ENCODE measurements around the gene ZMIZ1.

Gene ZMIZ1

DNA sequence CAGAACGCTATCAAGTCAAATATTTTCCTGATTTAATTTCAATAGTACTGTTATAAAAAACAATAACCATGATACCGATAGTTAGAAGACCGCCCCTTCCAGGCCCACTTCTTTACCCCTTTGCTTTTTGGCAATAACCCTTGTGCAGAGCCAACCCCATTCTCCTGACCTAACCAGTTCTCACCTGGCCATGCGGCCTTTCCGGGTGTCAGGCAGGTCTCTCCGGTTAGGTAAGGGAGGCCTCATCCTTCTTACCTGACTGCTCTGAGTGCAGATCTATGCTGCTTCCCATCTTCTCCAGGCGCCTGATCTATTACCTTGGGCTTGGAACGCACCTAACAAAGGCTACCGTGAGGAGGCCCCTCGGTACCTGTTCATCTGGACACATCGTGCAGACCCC, 26.6 kb downstream of the ZMIZ1 start:
- Histone ChIP-seq H3K4me1 (ENCODE audit: control insufficient read depth in 1 of 2, insufficient read depth in 2 of 2, low read length in 2 of 2) (peaks cover 12 to 26% of the 10 kb centered on the region in 2 experiments), H3K79me1 (ENCODE audit: low read length) (no peaks in the 10 kb centered on the region), H3K23ac (ENCODE audit: low read length) (no peak overlapping the region), H4K8ac (ENCODE audit: low read depth, low read length) (no peak overlapping the region), H3K79me2 (ENCODE audit: control insufficient read depth, insufficient read depth, low read length, poor library complexity) (peaks cover 54% of the 10 kb centered on the region), H3K4me2 (ENCODE audit: low read length) (no peak overlapping the region), H2AFZ (ENCODE audit: insufficient read depth, low read length, poor library complexity) (no peak overlapping the region), H2AK5ac (ENCODE audit: low read length) (no peak overlapping the region), H3K36me3 (ENCODE audit: control insufficient read depth in 1 of 2, insufficient read depth in 2 of 2, low read length in 2 of 2) (peaks cover 13 to 17% of the 10 kb centered on the region in 2 experiments), H3K27ac (ENCODE audit: low read depth, low read length) (no peak overlapping the region), H3K18ac (ENCODE audit: low read length) (no peak overlapping the region), H2BK120ac (ENCODE audit: insufficient read depth, low read length, poor library complexity) (no peak overlapping the region), H3K14ac (ENCODE audit: low read length) (no peak overlapping the region), H3K4me3 (ENCODE audit: low read depth, low read length) (no peak overlapping the region), H3K9me3 (ENCODE audit: insufficient read depth, low read depth, low read length) (no peaks in the 10 kb centered on the region), H2BK5ac (ENCODE audit: low read depth, low read length, poor library complexity) (no peak overlapping the region), H3K4ac (ENCODE audit: low read depth, low read length) (peak overlapping the region; percentile 38), H3K27me3 (ENCODE audit: insufficient read depth, low read length) (no peaks in the 10 kb centered on the region), H4K91ac (ENCODE audit: low read depth, low read length) (no peak overlapping the region), H3K9ac (ENCODE audit: low read length) (no peak overlapping the region), H2BK12ac (ENCODE audit: low read length) (no peak overlapping the region), H4K12ac (ENCODE audit: low read depth, low read length) (no peak overlapping the region)
- DNase-seq, result no peak
- no CpG with 5 or more reads among the region's 11 CpGs for WGBS (ENCODE audit: extremely low coverage, insufficient coverage, insufficient read length)

DNA sequence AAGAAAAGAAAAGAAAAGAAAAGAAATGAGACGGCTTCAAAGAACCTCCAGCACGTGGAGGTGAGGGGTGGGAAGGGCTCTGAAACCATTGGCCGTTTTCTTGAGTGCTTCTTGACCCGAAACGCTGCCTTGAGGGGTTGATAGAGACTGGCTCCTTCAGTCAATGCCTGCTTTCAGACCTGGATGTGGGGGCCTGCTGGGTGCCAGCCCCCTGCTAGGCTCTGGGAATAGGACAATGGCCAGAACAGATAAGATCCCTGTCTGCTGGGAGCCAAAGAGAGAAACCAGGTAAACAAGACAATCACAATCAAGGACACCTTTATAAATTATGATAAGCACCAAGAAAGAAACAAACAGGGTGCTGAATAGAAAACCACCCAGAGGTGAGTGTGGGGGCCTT, 27.7 kb downstream of the ZMIZ1 start:
- Histone ChIP-seq H2AK5ac (ENCODE audit: low read length) (no peak overlapping the region), H3K36me3 (ENCODE audit: control insufficient read depth in 1 of 2, insufficient read depth in 2 of 2, low read length in 2 of 2) (peaks cover 12 to 14% of the 10 kb centered on the region in 2 experiments), H2BK5ac (ENCODE audit: low read depth, low read length, poor library complexity) (no peak overlapping the region), H3K9me3 (ENCODE audit: insufficient read depth, low read depth, low read length) (no peaks in the 10 kb centered on the region), H4K91ac (ENCODE audit: low read depth, low read length) (no peak overlapping the region), H3K4me3 (ENCODE audit: low read depth, low read length) (no peak overlapping the region), H3K79me1 (ENCODE audit: low read length) (no peaks in the 10 kb centered on the region), H3K27me3 (ENCODE audit: insufficient read depth, low read length) (no peaks in the 10 kb centered on the region), H3K18ac (ENCODE audit: low read length) (no peak overlapping the region), H3K27ac (ENCODE audit: low read depth, low read length) (no peak overlapping the region), H4K8ac (ENCODE audit: low read depth, low read length) (no peak overlapping the region), H3K14ac (ENCODE audit: low read length) (no peak overlapping the region), H3K4me1 (ENCODE audit: control insufficient read depth in 1 of 2, insufficient read depth in 2 of 2, low read length in 2 of 2) (peaks cover 16 to 26% of the 10 kb centered on the region in 2 experiments), H3K4ac (ENCODE audit: low read depth, low read length) (peak overlapping the region; percentile 31), H2BK120ac (ENCODE audit: insufficient read depth, low read length, poor library complexity) (no peak overlapping the region), H3K79me2 (ENCODE audit: control insufficient read depth, insufficient read depth, low read length, poor library complexity) (peaks cover 54% of the 10 kb centered on the region), H3K23ac (ENCODE audit: low read length) (no peak overlapping the region), H3K4me2 (ENCODE audit: low read length) (no peak overlapping the region), H2BK12ac (ENCODE audit: low read length) (no peak overlapping the region), H4K12ac (ENCODE audit: low read depth, low read length) (no peak overlapping the region), H2AFZ (ENCODE audit: insufficient read depth, low read length, poor library complexity) (no peak overlapping the region), H3K9ac (ENCODE audit: low read length) (no peak overlapping the region)
- no CpG with 5 or more reads among the region's 5 CpGs for WGBS (ENCODE audit: extremely low coverage, insufficient coverage, insufficient read length)
- no peak for DNase-seq

DNA sequence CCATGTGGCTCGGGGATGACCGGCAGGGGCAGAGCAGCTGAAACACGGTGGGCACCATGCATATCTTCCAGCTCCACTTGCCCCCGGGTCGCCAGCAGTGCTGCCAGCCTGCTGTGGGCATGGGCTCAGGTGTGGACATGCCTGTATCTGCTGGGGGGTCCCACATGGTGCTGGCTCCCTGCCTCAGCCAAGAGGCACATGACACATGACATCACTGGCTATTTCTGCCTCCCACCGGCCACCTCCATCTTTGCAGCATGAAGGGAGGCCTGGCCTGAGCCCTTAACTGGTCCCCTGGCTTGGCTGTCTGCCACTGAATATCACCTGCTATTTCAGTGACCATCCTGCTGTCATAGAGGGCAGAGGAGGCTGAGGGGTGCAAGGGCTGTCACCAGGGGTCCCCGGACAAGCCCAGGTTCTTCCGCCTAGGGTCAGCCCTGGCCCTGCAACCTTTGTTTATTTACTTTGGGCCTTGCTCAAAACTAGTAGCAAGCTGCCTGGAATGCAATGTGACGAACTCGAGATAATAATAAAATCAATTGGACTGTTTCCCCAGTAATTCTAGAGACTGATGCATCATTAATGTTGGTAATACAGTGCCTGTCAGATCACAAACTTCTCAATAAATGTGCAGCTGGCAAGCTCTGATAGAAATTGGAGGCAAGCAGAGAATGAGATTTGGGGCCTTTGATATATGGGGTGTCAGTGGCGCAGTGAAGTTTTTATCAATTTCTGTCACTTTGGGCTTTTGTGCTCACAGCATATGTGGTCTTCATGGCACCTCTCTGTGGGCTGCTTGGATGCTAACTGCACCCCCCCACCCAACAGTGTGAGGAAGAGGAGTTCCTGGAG, 28.5 kb downstream of the ZMIZ1 start:
- Histone ChIP-seq H2BK120ac (ENCODE audit: insufficient read depth, low read length, poor library complexity) (no peak overlapping the region), H3K14ac (ENCODE audit: low read length) (no peak overlapping the region), H3K36me3 (ENCODE audit: control insufficient read depth in 1 of 2, insufficient read depth in 2 of 2, low read length in 2 of 2) (peaks cover 16 to 18% of the 10 kb centered on the region in 2 experiments), H3K18ac (ENCODE audit: low read length) (peak overlapping the region; percentile 12), H3K4ac (ENCODE audit: low read depth, low read length) (peak overlapping the region; percentile 42), H2BK5ac (ENCODE audit: low read depth, low read length, poor library complexity) (no peak overlapping the region), H3K4me2 (ENCODE audit: low read length) (no peak overlapping the region), H3K27ac (ENCODE audit: low read depth, low read length) (no peak overlapping the region), H4K8ac (ENCODE audit: low read depth, low read length) (no peak overlapping the region), H3K79me1 (ENCODE audit: low read length) (no peaks in the 10 kb centered on the region), H3K4me1 (ENCODE audit: control insufficient read depth in 1 of 2, insufficient read depth in 2 of 2, low read length in 2 of 2) (peaks cover 22 to 31% of the 10 kb centered on the region in 2 experiments), H4K12ac (ENCODE audit: low read depth, low read length) (no peak overlapping the region), H2AFZ (ENCODE audit: insufficient read depth, low read length, poor library complexity) (peak overlapping the region; percentile 2), H3K27me3 (ENCODE audit: insufficient read depth, low read length) (no peaks in the 10 kb centered on the region), H3K9me3 (ENCODE audit: insufficient read depth, low read depth, low read length) (no peaks in the 10 kb centered on the region), H2AK5ac (ENCODE audit: low read length) (no peak overlapping the region), H3K23ac (ENCODE audit: low read length) (no peak overlapping the region), H3K4me3 (ENCODE audit: low read depth, low read length) (no peak overlapping the region), H3K9ac (ENCODE audit: low read length) (no peak overlapping the region), H4K91ac (ENCODE audit: low read depth, low read length) (no peak overlapping the region), H2BK12ac (ENCODE audit: low read length) (no peak overlapping the region), H3K79me2 (ENCODE audit: control insufficient read depth, insufficient read depth, low read length, poor library complexity) (peaks cover 53% of the 10 kb centered on the region)
- no peak for DNase-seq
- WGBS (ENCODE audit: extremely low coverage, insufficient coverage, insufficient read length), result no CpG with 5 or more reads among the region's 11 CpGs

DNA sequence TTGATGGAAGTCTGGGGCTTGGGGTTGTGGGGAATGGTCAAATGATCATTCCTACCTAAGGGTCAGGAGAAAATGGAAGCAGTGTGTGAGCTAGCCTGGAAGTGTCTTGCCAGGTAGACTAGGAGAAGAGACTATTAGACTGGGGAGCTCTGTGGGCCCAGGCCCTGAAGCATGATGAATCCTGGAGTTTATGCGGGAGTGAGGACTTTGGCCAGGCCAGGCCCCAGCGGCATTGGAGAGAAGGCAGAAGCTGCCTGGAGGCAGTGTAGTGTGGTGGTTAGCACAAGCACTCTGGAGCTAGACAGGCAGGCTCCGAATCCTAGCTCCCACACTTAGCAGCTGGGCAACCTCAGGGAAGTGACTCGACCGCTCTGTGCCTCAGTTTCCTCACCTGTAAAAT, 29.3 kb downstream of the ZMIZ1 start:
- Histone ChIP-seq H2BK5ac (ENCODE audit: low read depth, low read length, poor library complexity) (no peak overlapping the region), H3K4me2 (ENCODE audit: low read length) (no peak overlapping the region), H4K12ac (ENCODE audit: low read depth, low read length) (no peak overlapping the region), H3K18ac (ENCODE audit: low read length) (no peak overlapping the region), H3K9me3 (ENCODE audit: insufficient read depth, low read depth, low read length) (no peaks in the 10 kb centered on the region), H3K27ac (ENCODE audit: low read depth, low read length) (no peak overlapping the region), H3K4me1 (ENCODE audit: control insufficient read depth in 1 of 2, insufficient read depth in 2 of 2, low read length in 2 of 2) (peaks cover 25 to 31% of the 10 kb centered on the region in 2 experiments), H4K8ac (ENCODE audit: low read depth, low read length) (no peak overlapping the region), H2AFZ (ENCODE audit: insufficient read depth, low read length, poor library complexity) (no peak overlapping the region), H2BK12ac (ENCODE audit: low read length) (no peak overlapping the region), H3K27me3 (ENCODE audit: insufficient read depth, low read length) (no peaks in the 10 kb centered on the region), H3K79me1 (ENCODE audit: low read length) (no peaks in the 10 kb centered on the region), H2BK120ac (ENCODE audit: insufficient read depth, low read length, poor library complexity) (no peak overlapping the region), H3K79me2 (ENCODE audit: control insufficient read depth, insufficient read depth, low read length, poor library complexity) (peaks cover 56% of the 10 kb centered on the region), H2AK5ac (ENCODE audit: low read length) (no peak overlapping the region), H3K14ac (ENCODE audit: low read length) (no peak overlapping the region), H3K23ac (ENCODE audit: low read length) (no peak overlapping the region), H3K4me3 (ENCODE audit: low read depth, low read length) (no peak overlapping the region), H4K91ac (ENCODE audit: low read depth, low read length) (no peak overlapping the region), H3K36me3 (ENCODE audit: control insufficient read depth in 1 of 2, insufficient read depth in 2 of 2, low read length in 2 of 2) (peaks cover 16 to 20% of the 10 kb centered on the region in 2 experiments), H3K4ac (ENCODE audit: low read depth, low read length) (peak overlapping the region; percentile 66), H3K9ac (ENCODE audit: low read length) (no peak overlapping the region)
- WGBS (ENCODE audit: extremely low coverage, insufficient coverage, insufficient read length), result no CpG with 5 or more reads among the region's 5 CpGs
- no peak for DNase-seq

Data from trophoblast cell (in vitro differentiated cells and primary cell).